Measurements from ENCODE around the gene AGTRAP. TPM values are rescaled to one million over a fixed set of nuclear protein-coding genes. Genes with fewer than 3 reads are reported as not detected.

AGTRAP gene
- total and polyA plus RNA-seq, 2 of the 4 experiments (the other 2 are of a cell fraction): 21.5 to 57.7 TPM

DNA sequence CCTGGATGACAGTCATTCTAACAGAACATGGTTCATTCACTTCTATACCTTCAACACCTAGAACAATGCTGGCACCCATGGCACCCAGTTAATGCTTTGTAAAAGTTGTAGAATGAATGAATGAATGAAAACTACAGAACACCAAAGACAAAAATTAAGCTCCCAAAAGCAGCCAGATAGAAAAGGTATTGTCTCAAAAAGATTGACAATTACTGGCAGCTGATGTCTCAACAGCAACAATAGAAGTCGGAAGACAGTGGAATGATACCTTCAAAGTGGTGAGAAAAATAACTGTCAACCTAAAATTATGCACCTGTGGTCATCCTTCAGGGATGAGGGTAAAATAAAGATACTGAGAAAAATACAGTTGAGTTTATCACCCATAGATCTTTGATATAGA lies 21.1 kb downstream of the AGTRAP start:
- Histone ChIP-seq H3K9ac (ENCODE audit: low read depth, low read length) (no peak overlapping the region), H3K23ac (ENCODE audit: low read depth, low read length) (no peak overlapping the region), H4K91ac (ENCODE audit: insufficient read depth, low read depth, low read length) (no peak overlapping the region), H4K8ac (ENCODE audit: low read depth in 2 of 2, low read length in 2 of 2) (no peak overlapping the region), H3K4me1 (ENCODE audit: control insufficient read depth, insufficient read depth, low read length) (peaks cover 1% of the 10 kb centered on the region; the same call in 1 of the 2 replicates), H2BK15ac (ENCODE audit: low read depth, low read length) (no peak overlapping the region), H3K27ac (ENCODE audit: insufficient read depth, low read length) (no peak overlapping the region), H3K9me1 (ENCODE audit: insufficient read depth, low read length) (no peaks in the 10 kb centered on the region), H2AFZ (replicated peaks; ENCODE audit: low read length, poor library complexity) (no peak overlapping the region), H2BK5ac (ENCODE audit: low read depth, low read length, poor library complexity, severe bottlenecking) (no peak overlapping the region), H3K56ac (ENCODE audit: extremely low read depth, insufficient read depth, low read length) (no peak overlapping the region), H2BK20ac (ENCODE audit: low read depth, low read length) (no peak overlapping the region), H3K9me3 (ENCODE audit: control insufficient read depth, insufficient read depth, low read length) (0 out of 2 replicates have a peak, but pooled peaks cover 2% of the 10 kb centered on the region), H2AK9ac (replicated peaks; ENCODE audit: low read depth, low read length, poor library complexity) (no peak overlapping the region), H2BK120ac (ENCODE audit: low read depth, low read length) (no peak overlapping the region), H2AK5ac (ENCODE audit: low read depth, low read length) (no peak overlapping the region), H4K5ac (ENCODE audit: low read depth, low read length) (no peak overlapping the region), H3K14ac (replicated peaks; ENCODE audit: low read depth, low read length) (no peak overlapping the region), H3K4me2 (ENCODE audit: low read depth, low read length) (no peak overlapping the region), H3K18ac (ENCODE audit: low read depth, low read length) (no peak overlapping the region), H4K20me1 (ENCODE audit: insufficient read depth, low read length) (no peaks in the 10 kb centered on the region), H3K36me3 (ENCODE audit: control insufficient read depth, insufficient read depth, low read length) (no peaks in the 10 kb centered on the region), H3K79me1 (ENCODE audit: low read depth in 1 of 2, low read length in 2 of 2) (no peaks in the 10 kb centered on the region), H3K4ac (ENCODE audit: low read depth, low read length) (no peak overlapping the region), H3K4me3 (ENCODE audit: insufficient read depth, low read depth, low read length) (no peak overlapping the region), H3K27me3 (ENCODE audit: control insufficient read depth, insufficient read depth, low read length) (peaks cover 20% of the 10 kb centered on the region)
- CTCF ChIA-PET: no interaction called here
- in situ Hi-C loops (cut with MboI; ENCODE audit: low sequenced_read_pairs): no loop called here
- TF ChIP-seq RCOR1 (IDR thresholded peaks at IDR 0.05; ENCODE audit: insufficient replicate concordance, low read length): no peak
- no peak for TF ChIP-seq RAD21 (IDR thresholded peaks at IDR 0.05; ENCODE audit: low read length)
- TF ChIP-seq BHLHE40 (IDR thresholded peaks at IDR 0.05; ENCODE audit: low read depth, low read length): no peak
- TF ChIP-seq CHD1 (IDR thresholded peaks at IDR 0.05; ENCODE audit: low read depth, low read length): no peak
- TF ChIP-seq, protein P1, sequence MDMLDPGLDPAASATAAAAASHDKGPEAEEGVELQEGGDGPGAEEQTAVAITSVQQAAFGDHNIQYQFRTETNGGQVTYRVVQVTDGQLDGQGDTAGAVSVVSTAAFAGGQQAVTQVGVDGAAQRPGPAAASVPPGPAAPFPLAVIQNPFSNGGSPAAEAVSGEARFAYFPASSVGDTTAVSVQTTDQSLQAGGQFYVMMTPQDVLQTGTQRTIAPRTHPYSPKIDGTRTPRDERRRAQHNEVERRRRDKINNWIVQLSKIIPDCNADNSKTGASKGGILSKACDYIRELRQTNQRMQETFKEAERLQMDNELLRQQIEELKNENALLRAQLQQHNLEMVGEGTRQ (IDR thresholded peaks at IDR 0.05; ENCODE audit: low read depth, low read length): no peak
- no peak for TF ChIP-seq SMC3 (IDR thresholded peaks at IDR 0.05; ENCODE audit: low read depth, low read length)
- TF ChIP-seq, protein P2, sequence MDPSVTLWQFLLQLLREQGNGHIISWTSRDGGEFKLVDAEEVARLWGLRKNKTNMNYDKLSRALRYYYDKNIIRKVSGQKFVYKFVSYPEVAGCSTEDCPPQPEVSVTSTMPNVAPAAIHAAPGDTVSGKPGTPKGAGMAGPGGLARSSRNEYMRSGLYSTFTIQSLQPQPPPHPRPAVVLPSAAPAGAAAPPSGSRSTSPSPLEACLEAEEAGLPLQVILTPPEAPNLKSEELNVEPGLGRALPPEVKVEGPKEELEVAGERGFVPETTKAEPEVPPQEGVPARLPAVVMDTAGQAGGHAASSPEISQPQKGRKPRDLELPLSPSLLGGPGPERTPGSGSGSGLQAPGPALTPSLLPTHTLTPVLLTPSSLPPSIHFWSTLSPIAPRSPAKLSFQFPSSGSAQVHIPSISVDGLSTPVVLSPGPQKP (IDR thresholded peaks at IDR 0.05; ENCODE audit: borderline replicate concordance, low read depth, low read length): no peak
- no peak for TF ChIP-seq FOS (IDR thresholded peaks at IDR 0.05; ENCODE audit: low read depth, low read length)
- TF ChIP-seq NFE2L2 (IDR thresholded peaks at IDR 0.05; ENCODE audit: low read depth, low read length): no peak
- no peak for TF ChIP-seq MAFK (IDR thresholded peaks at IDR 0.05; ENCODE audit: low read depth, low read length)
- dilution Hi-C loops (cut with HindIII; ENCODE audit: low sequenced_read_pairs, unreplicated experiment): no loop called here
- POLR2A ChIA-PET (ENCODE audit: unreplicated experiment): no interaction called here
- ATAC-seq (ENCODE audit: low read depth) (no peak), DNase-seq (no peak)
- intact Hi-C loops (cut with micrococcal nuclease): no loop called here
- BruUV-seq (replicated peaks): no TSS peak
- no CpG with 5 or more reads among the region's 1 CpG for WGBS, 2 experiments (ENCODE audit: extremely low coverage in 2 of 2, insufficient read length in 1 of 2)

Measured in IMR-90 (cell line).